ENCODE data around the gene MYO18A. TPM values are rescaled to one million over a fixed set of nuclear protein-coding genes. Genes with fewer than 3 reads are reported as not detected.
"Not testable (repeated sequence)": the region's sequence is repeated elsewhere in the genome, so short reads cannot be mapped to it uniquely, and the experiment has no call there.

The MYO18A gene
- polyA plus RNA-seq, 2 donors = 39.1 to 86.4 TPM

- H3K4me3 ChIP-seq (ENCODE audit: low read depth in 1 of 2, low read length in 2 of 2) = no peak overlapping the region
- H3K27me3 ChIP-seq (ENCODE audit: control insufficient read depth in 1 of 2, insufficient read depth in 2 of 2, low read length in 2 of 2) = no peaks in the 10 kb centered on the region
- H3K27ac ChIP-seq (ENCODE audit: low read depth in 2 of 2, low read length in 1 of 2) = peak overlapping the region in 1 of 2 donors; percentile 38
- H3K36me3 ChIP-seq (ENCODE audit: control insufficient read depth in 2 of 2, insufficient read depth in 2 of 2, low read length in 1 of 2) = no peaks in the 10 kb centered on the region
- no peaks in the 10 kb centered on the region for H3K9me3 ChIP-seq (ENCODE audit: control insufficient read depth in 2 of 2, insufficient read depth in 1 of 2, low read depth in 1 of 2, low read length in 1 of 2)
- H3K4me1 ChIP-seq (ENCODE audit: control insufficient read depth in 2 of 2, insufficient read depth in 2 of 2, low read length in 1 of 2) = no peaks in the 10 kb centered on the region
- 85 to 90% methylated on average over 8 of the region's 8 CpGs for WGBS, 2 donors
Observed at GRCh38 chr17:29214215-29215146, 34.3 kb upstream of the MYO18A start.

GRCh38 chr17:29212681-29213121, 32.5 kb upstream of the MYO18A start:
- H3K36me3 ChIP-seq (ENCODE audit: control insufficient read depth in 2 of 2, insufficient read depth in 2 of 2, low read length in 1 of 2) = no peaks in the 10 kb centered on the region
- H3K27ac ChIP-seq (ENCODE audit: low read depth in 2 of 2, low read length in 1 of 2) = peak overlapping the region; percentile 47 to 73
- no peaks in the 10 kb centered on the region for H3K27me3 ChIP-seq (ENCODE audit: control insufficient read depth in 1 of 2, insufficient read depth in 2 of 2, low read length in 2 of 2)
- WGBS, 2 donors = 48 to 69% methylated on average over 5 of the region's 5 CpGs
- no peaks in the 10 kb centered on the region for H3K4me1 ChIP-seq (ENCODE audit: control insufficient read depth in 2 of 2, insufficient read depth in 2 of 2, low read length in 1 of 2)
- no peaks in the 10 kb centered on the region for H3K9me3 ChIP-seq (ENCODE audit: control insufficient read depth in 2 of 2, insufficient read depth in 1 of 2, low read depth in 1 of 2, low read length in 1 of 2)
- no peak overlapping the region for H3K4me3 ChIP-seq (ENCODE audit: low read depth in 1 of 2, low read length in 2 of 2)

- peak overlapping the region in 1 of 2 donors; percentile 70 for H3K27ac ChIP-seq (ENCODE audit: low read depth in 2 of 2, low read length in 1 of 2)
- no peaks in the 10 kb centered on the region for H3K36me3 ChIP-seq (ENCODE audit: control insufficient read depth in 2 of 2, insufficient read depth in 2 of 2, low read length in 1 of 2)
- H3K4me3 ChIP-seq (ENCODE audit: low read depth in 1 of 2, low read length in 2 of 2) = no peak overlapping the region
- no peaks in the 10 kb centered on the region for H3K9me3 ChIP-seq (ENCODE audit: control insufficient read depth in 2 of 2, insufficient read depth in 1 of 2, low read depth in 1 of 2, low read length in 1 of 2)
- H3K27me3 ChIP-seq (ENCODE audit: control insufficient read depth in 1 of 2, insufficient read depth in 2 of 2, low read length in 2 of 2) = no peaks in the 10 kb centered on the region
- no peaks in the 10 kb centered on the region for H3K4me1 ChIP-seq (ENCODE audit: control insufficient read depth in 2 of 2, insufficient read depth in 2 of 2, low read length in 1 of 2)
- 95 to 100% methylated on average over 1 of the region's 1 CpG for WGBS, 2 donors
Observed at GRCh38 chr17:29212094-29212631, 32.0 kb upstream of the MYO18A start.

- Histone ChIP-seq H3K9me3 (ENCODE audit: control insufficient read depth in 2 of 2, insufficient read depth in 1 of 2, low read depth in 1 of 2, low read length in 1 of 2) (no peaks in the 10 kb centered on the region), H3K27me3 (ENCODE audit: control insufficient read depth in 1 of 2, insufficient read depth in 2 of 2, low read length in 2 of 2) (no peaks in the 10 kb centered on the region), H3K27ac (ENCODE audit: low read depth in 2 of 2, low read length in 1 of 2) (no peak overlapping the region), H3K4me3 (ENCODE audit: low read depth in 1 of 2, low read length in 2 of 2) (no peak overlapping the region), H3K36me3 (ENCODE audit: control insufficient read depth in 2 of 2, insufficient read depth in 2 of 2, low read length in 1 of 2) (no peaks in the 10 kb centered on the region), H3K4me1 (ENCODE audit: control insufficient read depth in 2 of 2, insufficient read depth in 2 of 2, low read length in 1 of 2) (no peaks in the 10 kb centered on the region)
- 67 to 73% methylated on average over 2 of the region's 2 CpGs for WGBS, 2 donors
Observed at GRCh38 chr17:29210879-29211278, 30.7 kb upstream of the MYO18A start.

GRCh38 chr17:29209073-29209472, 28.9 kb upstream of the MYO18A start:
- Histone ChIP-seq H3K4me3 (ENCODE audit: low read depth in 1 of 2, low read length in 2 of 2) (no peak overlapping the region), H3K27ac (ENCODE audit: low read depth in 2 of 2, low read length in 1 of 2) (no peak overlapping the region), H3K9me3 (ENCODE audit: control insufficient read depth in 2 of 2, insufficient read depth in 1 of 2, low read depth in 1 of 2, low read length in 1 of 2) (no peaks in the 10 kb centered on the region), H3K4me1 (ENCODE audit: control insufficient read depth in 2 of 2, insufficient read depth in 2 of 2, low read length in 1 of 2) (no peaks in the 10 kb centered on the region), H3K27me3 (ENCODE audit: control insufficient read depth in 1 of 2, insufficient read depth in 2 of 2, low read length in 2 of 2) (no peaks in the 10 kb centered on the region), H3K36me3 (ENCODE audit: control insufficient read depth in 2 of 2, insufficient read depth in 2 of 2, low read length in 1 of 2) (no peaks in the 10 kb centered on the region)
- 85% methylated on average over 5 of the region's 5 CpGs for WGBS, 2 donors

- Histone ChIP-seq H3K4me1 (ENCODE audit: control insufficient read depth in 2 of 2, insufficient read depth in 2 of 2, low read length in 1 of 2) (no peaks in the 10 kb centered on the region), H3K9me3 (ENCODE audit: control insufficient read depth in 2 of 2, insufficient read depth in 1 of 2, low read depth in 1 of 2, low read length in 1 of 2) (no peaks in the 10 kb centered on the region), H3K36me3 (ENCODE audit: control insufficient read depth in 2 of 2, insufficient read depth in 2 of 2, low read length in 1 of 2) (no peaks in the 10 kb centered on the region), H3K27me3 (ENCODE audit: control insufficient read depth in 1 of 2, insufficient read depth in 2 of 2, low read length in 2 of 2) (no peaks in the 10 kb centered on the region), H3K4me3 (ENCODE audit: low read depth in 1 of 2, low read length in 2 of 2) (no peak overlapping the region), H3K27ac (ENCODE audit: low read depth in 2 of 2, low read length in 1 of 2) (no peak overlapping the region)
- WGBS, 2 donors = 81 to 86% methylated on average over 2 of the region's 2 CpGs
Observed at GRCh38 chr17:29207975-29208374, 27.8 kb upstream of the MYO18A start.

GRCh38 chr17:29205047-29205446, 24.8 kb upstream of the MYO18A start:
- no peaks in the 10 kb centered on the region for H3K4me1 ChIP-seq (ENCODE audit: control insufficient read depth in 2 of 2, insufficient read depth in 2 of 2, low read length in 1 of 2)
- WGBS, 2 donors = 72 to 85% methylated on average over 2 of the region's 2 CpGs
- no peaks in the 10 kb centered on the region for H3K36me3 ChIP-seq (ENCODE audit: control insufficient read depth in 2 of 2, insufficient read depth in 2 of 2, low read length in 1 of 2)
- no peak overlapping the region for H3K4me3 ChIP-seq (ENCODE audit: low read depth in 1 of 2, low read length in 2 of 2)
- no peaks in the 10 kb centered on the region for H3K9me3 ChIP-seq (ENCODE audit: control insufficient read depth in 2 of 2, insufficient read depth in 1 of 2, low read depth in 1 of 2, low read length in 1 of 2)
- no peak overlapping the region for H3K27ac ChIP-seq (ENCODE audit: low read depth in 2 of 2, low read length in 1 of 2)
- no peaks in the 10 kb centered on the region for H3K27me3 ChIP-seq (ENCODE audit: control insufficient read depth in 1 of 2, insufficient read depth in 2 of 2, low read length in 2 of 2)

GRCh38 chr17:29204068-29204804, 24.0 kb upstream of the MYO18A start:
- 82 to 87% methylated on average over 16 of the region's 16 CpGs for WGBS, 2 donors
- not testable (repeated sequence) for H3K9me3 ChIP-seq (ENCODE audit: control insufficient read depth in 2 of 2, insufficient read depth in 1 of 2, low read depth in 1 of 2, low read length in 1 of 2); H3K27ac ChIP-seq (ENCODE audit: low read depth in 2 of 2, low read length in 1 of 2); H3K4me1 ChIP-seq (ENCODE audit: control insufficient read depth in 2 of 2, insufficient read depth in 2 of 2, low read length in 1 of 2); H3K27me3 ChIP-seq (ENCODE audit: control insufficient read depth in 1 of 2, insufficient read depth in 2 of 2, low read length in 2 of 2); H3K4me3 ChIP-seq (ENCODE audit: low read depth in 1 of 2, low read length in 2 of 2); H3K36me3 ChIP-seq (ENCODE audit: control insufficient read depth in 2 of 2, insufficient read depth in 2 of 2, low read length in 1 of 2)

- H3K27ac ChIP-seq (ENCODE audit: low read depth in 2 of 2, low read length in 1 of 2) = no peak overlapping the region
- H3K9me3 ChIP-seq (ENCODE audit: control insufficient read depth in 2 of 2, insufficient read depth in 1 of 2, low read depth in 1 of 2, low read length in 1 of 2) = no peaks in the 10 kb centered on the region
- H3K4me1 ChIP-seq (ENCODE audit: control insufficient read depth in 2 of 2, insufficient read depth in 2 of 2, low read length in 1 of 2) = no peaks in the 10 kb centered on the region
- no peak overlapping the region for H3K4me3 ChIP-seq (ENCODE audit: low read depth in 1 of 2, low read length in 2 of 2)
- no peaks in the 10 kb centered on the region for H3K27me3 ChIP-seq (ENCODE audit: control insufficient read depth in 1 of 2, insufficient read depth in 2 of 2, low read length in 2 of 2)
- H3K36me3 ChIP-seq (ENCODE audit: control insufficient read depth in 2 of 2, insufficient read depth in 2 of 2, low read length in 1 of 2) = no peaks in the 10 kb centered on the region
- 89 to 91% methylated on average over 16 of the region's 16 CpGs for whole genome bisulfite sequencing, 2 donors
Observed at GRCh38 chr17:29197516-29198272, 17.5 kb upstream of the MYO18A start.

All from esophagus (tissue), 2 donors.